ENCODE measurements around the gene FBXO28.
"Not testable (repeated sequence)": the region's sequence is repeated elsewhere in the genome, so short reads cannot be mapped to it uniquely, and the experiment has no call there.

Gene FBXO28

DNA sequence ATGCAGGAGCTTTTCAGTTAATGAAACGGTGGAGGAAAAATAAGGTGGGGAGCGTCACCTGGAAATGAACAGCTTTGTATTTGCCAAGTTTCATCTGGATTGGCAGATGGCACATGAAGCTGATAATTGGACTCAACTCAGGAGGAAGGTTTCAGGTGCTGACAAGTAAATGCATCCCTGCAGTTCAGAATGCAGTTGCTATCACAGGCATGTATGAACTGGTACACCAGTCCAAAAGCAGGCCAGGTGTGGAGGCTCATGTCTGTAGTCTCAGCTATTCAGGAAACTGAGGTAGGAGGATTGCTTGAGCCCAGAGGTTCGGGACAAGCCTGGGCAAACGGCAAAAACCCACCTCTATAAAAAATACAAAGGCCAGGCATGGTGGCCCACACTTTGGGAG, 84.7 kb downstream of the FBXO28 start:
- no peak overlapping the region for H3K4me3 ChIP-seq (ENCODE audit: low read depth, low read length)
- peaks cover 6% of the 10 kb centered on the region; the same call in 1 of the 2 replicates for H3K4me1 ChIP-seq
- TF ChIP-seq, protein P1, sequence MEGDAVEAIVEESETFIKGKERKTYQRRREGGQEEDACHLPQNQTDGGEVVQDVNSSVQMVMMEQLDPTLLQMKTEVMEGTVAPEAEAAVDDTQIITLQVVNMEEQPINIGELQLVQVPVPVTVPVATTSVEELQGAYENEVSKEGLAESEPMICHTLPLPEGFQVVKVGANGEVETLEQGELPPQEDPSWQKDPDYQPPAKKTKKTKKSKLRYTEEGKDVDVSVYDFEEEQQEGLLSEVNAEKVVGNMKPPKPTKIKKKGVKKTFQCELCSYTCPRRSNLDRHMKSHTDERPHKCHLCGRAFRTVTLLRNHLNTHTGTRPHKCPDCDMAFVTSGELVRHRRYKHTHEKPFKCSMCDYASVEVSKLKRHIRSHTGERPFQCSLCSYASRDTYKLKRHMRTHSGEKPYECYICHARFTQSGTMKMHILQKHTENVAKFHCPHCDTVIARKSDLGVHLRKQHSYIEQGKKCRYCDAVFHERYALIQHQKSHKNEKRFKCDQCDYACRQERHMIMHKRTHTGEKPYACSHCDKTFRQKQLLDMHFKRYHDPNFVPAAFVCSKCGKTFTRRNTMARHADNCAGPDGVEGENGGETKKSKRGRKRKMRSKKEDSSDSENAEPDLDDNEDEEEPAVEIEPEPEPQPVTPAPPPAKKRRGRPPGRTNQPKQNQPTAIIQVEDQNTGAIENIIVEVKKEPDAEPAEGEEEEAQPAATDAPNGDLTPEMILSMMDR (IDR thresholded peaks at IDR 0.05; ENCODE audit: low read depth, low read length) = no peak
- DNase-seq = no peak
- no peaks in the 10 kb centered on the region; the same call in 1 of the 2 replicates for H3K9me3 ChIP-seq
- no peaks in the 10 kb centered on the region for H3K27me3 ChIP-seq
- H3K36me3 ChIP-seq = peaks cover 6% of the 10 kb centered on the region

DNA sequence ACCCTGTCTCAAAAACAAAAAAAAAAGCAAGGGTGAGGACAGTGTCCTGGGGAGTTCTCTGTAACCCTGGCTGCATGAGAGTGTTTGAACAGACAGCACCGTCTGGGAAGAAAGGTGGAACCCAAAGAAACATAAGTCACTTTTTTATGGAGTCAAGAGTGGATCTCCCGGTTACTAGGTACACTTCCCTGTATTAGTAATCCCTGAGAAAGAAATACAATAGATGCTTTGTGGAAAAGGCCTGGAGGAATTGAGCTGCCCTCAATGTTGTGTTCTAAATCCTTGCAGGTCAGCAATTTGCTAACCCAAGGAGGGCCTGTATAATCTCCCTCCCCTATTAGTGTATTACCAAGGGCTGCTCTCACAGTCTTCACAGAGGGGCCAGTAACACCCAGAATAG, 85.8 kb downstream of the FBXO28 start:
- DNase-seq = no peak
- Histone ChIP-seq H3K4me1 (peaks cover 6% of the 10 kb centered on the region; the same call in 1 of the 2 replicates), H3K9me3 (no peaks in the 10 kb centered on the region; the same call in 1 of the 2 replicates), H3K4me3 (ENCODE audit: low read depth, low read length) (no peak overlapping the region), H3K36me3 (no peaks in the 10 kb centered on the region), H3K27me3 (no peaks in the 10 kb centered on the region)
- TF ChIP-seq, protein P1 (IDR thresholded peaks at IDR 0.05; ENCODE audit: low read depth, low read length) = no peak

DNA sequence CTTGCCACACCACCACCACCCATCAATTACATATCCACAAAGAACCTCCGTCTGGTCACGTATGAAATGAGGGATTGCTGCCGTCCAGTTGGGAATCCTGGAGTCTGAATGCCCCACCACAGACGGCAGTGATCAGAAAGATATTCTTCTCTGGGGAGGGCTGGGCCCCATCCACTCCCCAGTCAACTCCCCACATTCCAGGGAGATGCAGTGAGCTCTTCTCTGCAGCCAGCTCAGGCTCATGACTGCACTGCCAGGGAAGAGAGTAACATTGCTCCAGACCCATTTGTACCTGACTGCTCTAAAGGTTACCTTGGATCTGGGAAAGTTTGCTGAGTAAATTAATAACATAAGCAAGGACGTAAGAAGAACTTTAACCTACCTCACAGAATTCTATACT, 87.5 kb downstream of the FBXO28 start:
- Histone ChIP-seq H3K9me3 (no peaks in the 10 kb centered on the region; the same call in 1 of the 2 replicates), H3K27me3 (no peaks in the 10 kb centered on the region), H3K4me1 (peaks cover 10% of the 10 kb centered on the region), H3K4me3 (ENCODE audit: low read depth, low read length) (no peak overlapping the region), H3K36me3 (no peaks in the 10 kb centered on the region)
- no peak for DNase-seq
- TF ChIP-seq, protein P1 (IDR thresholded peaks at IDR 0.05; ENCODE audit: low read depth, low read length) = no peak

DNA sequence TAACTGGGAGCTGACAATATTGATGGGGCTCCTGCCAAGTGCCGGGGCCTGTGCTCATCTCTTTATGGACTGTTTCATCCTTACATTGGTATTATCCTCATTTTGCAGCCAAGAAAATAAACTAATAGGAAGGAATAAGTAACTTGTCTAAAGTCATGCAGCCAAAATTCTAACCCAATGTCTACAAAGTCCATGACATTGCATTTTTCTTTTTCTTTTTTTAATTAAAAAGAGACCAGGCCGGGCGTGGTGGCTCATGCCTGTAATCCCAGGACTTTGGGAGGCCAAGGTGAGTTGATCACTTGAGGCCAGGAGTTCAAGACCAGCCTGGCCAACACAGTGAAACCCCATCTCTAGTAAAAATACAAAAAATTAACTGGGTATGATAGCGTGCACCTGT, 87.9 kb downstream of the FBXO28 start:
- no peak overlapping the region for H3K4me3 ChIP-seq (ENCODE audit: low read depth, low read length)
- H3K4me1 ChIP-seq = peaks cover 10% of the 10 kb centered on the region

DNA sequence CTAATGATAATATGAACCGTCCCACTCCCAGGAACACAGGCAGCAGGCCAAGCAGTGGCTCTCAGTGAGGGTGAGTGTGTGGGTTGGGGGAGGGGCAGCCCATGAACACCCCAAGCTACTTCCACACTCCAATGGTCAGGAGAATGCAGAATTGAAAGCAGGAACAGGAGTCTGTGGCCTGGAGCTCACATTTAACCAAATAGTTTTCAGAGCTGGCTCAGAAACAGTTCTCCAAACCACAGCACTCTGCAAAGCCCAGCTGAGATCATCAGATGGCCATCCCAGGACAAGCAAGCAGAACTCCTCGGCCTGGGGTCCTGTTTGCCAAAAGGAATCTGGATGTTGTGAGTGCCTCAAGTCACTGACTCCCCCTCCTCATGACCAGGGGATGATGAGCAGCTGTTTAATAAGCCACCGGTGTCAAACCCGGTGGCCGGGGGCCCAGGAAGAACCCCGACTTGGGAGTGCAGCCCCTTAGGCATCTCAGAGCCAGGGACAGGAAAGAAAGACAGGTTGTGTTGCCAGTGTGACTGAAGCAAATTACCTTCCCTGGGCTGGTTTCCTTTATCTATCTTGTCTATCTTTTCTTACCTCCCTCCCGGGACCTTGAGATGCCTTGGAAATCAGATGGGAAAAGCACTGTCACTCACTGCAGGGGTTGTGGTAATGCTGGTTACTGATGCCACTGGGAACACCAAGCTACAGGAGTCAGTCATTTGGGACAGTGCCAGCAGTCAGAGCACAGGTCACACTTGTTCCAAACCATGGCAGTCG, 89.5 kb downstream of the FBXO28 start:
- Histone ChIP-seq H3K4me1 (peaks cover 10% of the 10 kb centered on the region), H3K36me3 (no peaks in the 10 kb centered on the region), H3K9me3 (no peaks in the 10 kb centered on the region), H3K4me3 (ENCODE audit: low read depth, low read length) (no peak overlapping the region), H3K27me3 (no peaks in the 10 kb centered on the region)
- DNase-seq = peak; percentile 59
- TF ChIP-seq, protein P1 (IDR thresholded peaks at IDR 0.05; ENCODE audit: low read depth, low read length) = no peak

More for the DNA sequence above, 87.9 kb downstream of the FBXO28 start:
- Histone ChIP-seq H3K9me3 (no peaks in the 10 kb centered on the region; the same call in 1 of the 2 replicates), H3K36me3 (no peaks in the 10 kb centered on the region), H3K27me3 (no peaks in the 10 kb centered on the region)
- DNase-seq = no peak
- TF ChIP-seq, protein P1 (IDR thresholded peaks at IDR 0.05; ENCODE audit: low read depth, low read length) = no peak

DNA sequence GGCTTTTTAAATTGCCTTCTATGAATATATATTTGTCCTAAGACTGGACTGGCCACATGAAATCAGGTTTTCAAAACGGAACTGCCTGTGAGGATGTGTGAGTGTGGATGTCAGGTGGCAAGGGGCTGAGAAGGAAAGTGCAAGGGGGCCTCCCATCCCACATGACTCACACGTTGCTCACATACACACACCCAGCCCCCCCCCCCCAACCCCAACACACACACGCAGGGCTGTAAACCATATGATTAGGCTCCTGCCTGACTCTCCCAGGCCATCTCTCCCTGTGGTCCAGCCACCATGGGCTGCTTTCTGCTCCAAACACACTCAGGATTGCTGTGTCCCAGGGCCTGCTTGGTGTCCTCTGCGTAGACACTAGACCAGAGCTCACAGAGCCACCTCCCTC, 91.5 kb downstream of the FBXO28 start:
- DNase-seq = peak; percentile 39
- no peaks in the 10 kb centered on the region for H3K27me3 ChIP-seq
- TF ChIP-seq, protein P1 (IDR thresholded peaks at IDR 0.05; ENCODE audit: low read depth, low read length) = no peak
- H3K4me3 ChIP-seq (ENCODE audit: low read depth, low read length) = peak overlapping the region; percentile 42
- H3K4me1 ChIP-seq = peaks cover 10% of the 10 kb centered on the region
- no peaks in the 10 kb centered on the region for H3K9me3 ChIP-seq
- no peaks in the 10 kb centered on the region for H3K36me3 ChIP-seq

DNA sequence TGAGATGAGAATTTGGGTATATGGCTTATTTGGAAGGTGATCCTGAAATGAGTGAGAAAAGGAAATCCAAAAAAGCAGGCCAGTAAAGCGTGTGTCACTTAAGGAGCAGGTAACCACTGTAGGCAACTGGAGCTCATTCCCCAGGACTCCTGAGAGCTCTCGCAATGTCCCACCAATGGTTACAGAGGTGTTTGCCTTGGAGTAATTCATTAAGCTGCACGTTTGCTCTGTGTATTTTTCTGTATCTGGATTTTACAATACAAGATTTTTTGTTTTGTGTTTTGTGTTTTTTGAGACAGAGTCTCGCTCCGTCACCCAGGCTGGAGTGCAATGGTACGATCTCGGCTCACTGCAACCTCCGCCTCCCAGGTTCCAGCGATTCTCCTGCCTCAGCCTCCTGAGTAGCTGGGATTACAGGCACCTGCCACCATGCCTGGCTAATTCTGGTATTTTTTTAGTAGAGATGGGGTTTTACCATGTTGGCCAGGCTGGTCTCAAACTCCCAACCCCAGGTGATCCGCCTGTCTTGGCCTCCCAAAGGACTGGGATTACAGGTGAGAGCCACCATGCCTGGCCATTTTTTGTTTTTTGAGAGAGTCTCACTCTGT, 92.1 kb downstream of the FBXO28 start:
- not testable (repeated sequence) for H3K27me3 ChIP-seq; DNase-seq; H3K4me3 ChIP-seq (ENCODE audit: low read depth, low read length); H3K9me3 ChIP-seq; H3K36me3 ChIP-seq
- peaks cover 14% of the 10 kb centered on the region for H3K4me1 ChIP-seq
